K562 (cell line): ENCODE measurements around the gene SEC22C. TPM values are rescaled to one million over a fixed set of nuclear protein-coding genes. Genes with fewer than 3 reads are reported as not detected.
A peak's percentile ranks its signal among the peaks of the same experiment; 100 is the strongest.

Source experiments
- BACH1 ChIP-seq: fragments of 200-800 bp; sonication (Bioruptor generic); IDR thresholded peaks from 2 replicates; pipeline ENCODE4 v1.6.1; 2016; ENCODE audit warnings: missing genetic modification characterization, missing compliant biosample characterization
- ELF4 ChIP-seq: fragments of 450-650 bp; formaldehyde crosslinking; IDR thresholded peaks from 2 replicates; pipeline ENCODE4 v1.4.0; 2022; ENCODE audit warnings: missing genetic modification characterization
- FOS ChIP-seq: IDR thresholded peaks from 3 replicates; pipeline ENCODE4 v1.6.1; 2011; ENCODE audit not compliant: insufficient read length; ENCODE audit errors: extremely low read depth
- GABPB1 ChIP-seq: sonication (generic); formaldehyde crosslinking; IDR thresholded peaks from 2 replicates; pipeline ENCODE4 v1.8.0; 2022; ENCODE audit warnings: mild to moderate bottlenecking, missing genetic modification reagents
- HBP1 ChIP-seq: fragments of 450-650 bp; formaldehyde crosslinking; IDR thresholded peaks from 2 replicates; pipeline ENCODE4 v1.4.0; 2022; ENCODE audit warnings: missing genetic modification characterization
- HDAC8 ChIP-seq: fragments of 450-650 bp; IDR thresholded peaks from 2 replicates; pipeline ENCODE4 v1.6.1; 2016; ENCODE audit warnings: mild to moderate bottlenecking, missing genetic modification characterization, moderate library complexity, missing compliant biosample characterization
- HNRNPUL1 ChIP-seq: fragments of 200-400 bp; formaldehyde crosslinking; IDR thresholded peaks from 2 replicates; pipeline ENCODE4 v1.6.1; 2017; ENCODE audit warnings: low read length
- KAT7 ChIP-seq: sonication (generic); formaldehyde crosslinking; IDR thresholded peaks from 2 replicates; pipeline ENCODE4 v1.8.0; 2022; ENCODE audit warnings: missing genetic modification reagents, mild to moderate bottlenecking, borderline replicate concordance
- KDM5B ChIP-seq: fragments of 200-600 bp; sonication (generic); IDR thresholded peaks from 2 replicates; pipeline ENCODE4 v1.6.1; 2012; ENCODE audit warnings: low read depth, mild to moderate bottlenecking, moderate library complexity, low read length, control low read depth, inconsistent platforms; ENCODE audit not compliant: insufficient replicate concordance
- NCOR1 ChIP-seq: fragments of 450-650 bp; IDR thresholded peaks from 2 replicates; pipeline ENCODE4 v1.6.1; 2016; ENCODE audit warnings: mild to moderate bottlenecking, moderate library complexity
- NFRKB ChIP-seq: fragments of 450-650 bp; IDR thresholded peaks from 2 replicates; pipeline ENCODE4 v1.6.1; 2016; ENCODE audit warnings: low read depth
- NR1H2 ChIP-seq: sonication (generic); formaldehyde crosslinking; IDR thresholded peaks from 2 replicates; pipeline ENCODE4 v1.4.0; 2020; ENCODE audit warnings: mild to moderate bottlenecking, missing genetic modification reagents
- PPARD ChIP-seq: fragments of 250-450 bp; sonication (Bioruptor Pico); IDR thresholded peaks from 2 replicates; pipeline ENCODE4 v1.8.0; 2022; ENCODE audit warnings: inconsistent platforms, mild to moderate bottlenecking, moderate library complexity
- PRMT5 ChIP-seq: sonication (generic); formaldehyde crosslinking; IDR thresholded peaks from 2 replicates; pipeline ENCODE4 v1.5.0; 2020; ENCODE audit warnings: missing genetic modification reagents
- SMAD2 ChIP-seq: fragments of 150-350 bp; IDR thresholded peaks from 2 replicates; pipeline ENCODE4 v1.6.1; 2014; ENCODE audit warnings: low read depth, mild to moderate bottlenecking, low read length
- SMAD4 ChIP-seq: fragments of 250-450 bp; sonication (Bioruptor Pico); conservative IDR thresholded peaks from 2 replicates; pipeline ENCODE4 v1.8.0; 2021; ENCODE audit warnings: inconsistent platforms, mild to moderate bottlenecking, moderate library complexity
- TRIM24 ChIP-seq, 2 experiments: fragments of 450-650 bp; IDR thresholded peaks; 2 replicates each; pipeline ENCODE4 v1.6.1; 2016
- ZFPM2 ChIP-seq: fragments of 250-450 bp; sonication (Bioruptor Pico); IDR thresholded peaks from 2 replicates; pipeline ENCODE4 v1.5.1; 2022; ENCODE audit warnings: mild to moderate bottlenecking
- ZNF24 ChIP-seq: fragments of 450-650 bp; IDR thresholded peaks from 2 replicates; pipeline ENCODE4 v1.6.1; 2016
- ZNF280A ChIP-seq: fragments of 450-650 bp; IDR thresholded peaks from 2 replicates; pipeline ENCODE4 v1.6.1; 2018; ENCODE audit warnings: mild to moderate bottlenecking, low read depth; ENCODE audit not compliant: partially characterized antibody
- ZNF592 ChIP-seq: fragments of 450-650 bp; IDR thresholded peaks from 2 replicates; pipeline ENCODE4 v1.6.1; 2017; ENCODE audit warnings: antibody characterized with exemption, mild to moderate bottlenecking
- ZNF766 ChIP-seq: fragments of 200-800 bp; sonication (Bioruptor generic); conservative IDR thresholded peaks from 2 replicates; pipeline ENCODE4 v1.6.1; 2016; ENCODE audit warnings: missing genetic modification characterization, missing compliant biosample characterization
- ZNF785 ChIP-seq: fragments of 250-450 bp; sonication (Bioruptor Pico); IDR thresholded peaks from 2 replicates; pipeline ENCODE4 v1.4.0; 2020; ENCODE audit warnings: mild to moderate bottlenecking
- polyA plus RNA-seq, 8 experiments: library from polyadenylated mRNA; depleted of rRNA in 4 of 8; stranded (reverse) in 5 of 8; unstranded in 3 of 8; fragments of >200 nt; fragmentation: Nextera tagmentation in 2 of 8; fragmentation: Illumina TruSeq in 1 of 8; extraction: Ambion mirVana in 2 of 8; extraction: Trizol in 1 of 8; gene quantifications; 2 replicates each; pipeline versions ENCODE4 v1.2.1 to v1.2.3, GENCODE V29; 2011 to 2014; ENCODE audit warnings: inconsistent platforms in 1 of 8, missing spikeins in 1 of 8
- total RNA-seq, 7 experiments: library from RNA; depleted of rRNA in 6 of 7; stranded (reverse); fragments of >200 nt in 6 of 7; fragmentation: Illumina TruSeq in 2 of 7; extraction: Trizol in 2 of 7; gene quantifications; 2 replicates each; pipeline versions ENCODE4 v1.2.1 to v1.2.3, GENCODE V29; 2011 to 2021; ENCODE audit warnings: low replicate concordance in 1 of 7

SEC22C gene
- total and polyA plus RNA-seq, 9 of the 15 experiments (the other 6 are each of a cell fraction or from before 2014, with no cell fraction given), result 35.6 to 68.4 (median 50.7) TPM

GRCh38 chr3:42600111-42600957, 18.6 kb upstream of the SEC22C start, which contains the start of gene NKTR (continued):
- TF ChIP-seq NR1H2 (CRISPR knock-in tag) (no peak), ELF4 (CRISPR knock-in tag) (no peak), ZNF24 (no peak), PRMT5 (CRISPR knock-in tag) (no peak), ZNF766 (no peak), ZNF785 (CRISPR knock-in tag) (no peak), SMAD4 (peak; percentile 54), ZFPM2 (CRISPR knock-in tag) (no peak), FOS (no peak), ZNF280A (no peak), SMAD2 (no peak), NCOR1 (peak; percentile 36), PPARD (CRISPR knock-in tag) (no peak), HNRNPUL1 (peak; percentile 99), NFRKB (peak; percentile 76), BACH1 (tag) (no peak), HDAC8 (tag) (no peak), TRIM24 (IDR thresholded peaks at IDR 0.05) (peak in 1 of 2 experiments; percentile 17; a peak in 1 of 4 replicates), KDM5B (peak; percentile 91), ZNF592 (no peak), KAT7 (CRISPR knock-in tag) (peak; percentile 1; the same call in 1 of the 2 replicates), HBP1 (CRISPR knock-in tag) (peak; percentile 60; the same call in 1 of the 2 replicates), GABPB1 (no peak; the same call in none of the 2 replicates)
